ENCODE data around the gene TRHDE.

TRHDE gene

DNA sequence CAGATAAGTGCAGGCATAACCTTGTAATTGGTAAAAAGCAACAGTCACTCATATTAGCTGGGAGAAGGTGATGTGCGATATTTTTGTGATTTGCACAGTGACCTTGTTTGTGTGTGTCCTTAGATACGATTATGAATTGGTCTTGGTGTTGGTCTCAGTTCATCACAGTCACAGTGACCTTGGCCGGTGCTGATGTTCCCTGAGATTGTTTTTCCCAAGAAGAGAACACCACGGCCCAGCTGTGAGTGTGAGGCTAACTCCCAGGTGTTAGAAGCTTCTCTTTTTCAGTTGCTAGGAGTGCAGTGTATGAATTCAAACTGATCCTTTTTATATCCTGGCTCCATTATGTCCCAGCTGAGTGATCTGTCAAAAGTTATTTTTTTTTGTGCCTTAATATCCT lies 46.2 kb downstream of the TRHDE start:
- H3K27me3 ChIP-seq (ENCODE audit: low read depth, low read length), result no peaks in the 10 kb centered on the region
- no peaks in the 10 kb centered on the region for H3K9me3 ChIP-seq (ENCODE audit: control insufficient read depth in 1 of 2, low read length in 2 of 2)
- no peaks in the 10 kb centered on the region for H3K4me1 ChIP-seq (ENCODE audit: control insufficient read depth in 1 of 2, insufficient read depth in 2 of 2, low read length in 2 of 2)
- H3K4me3 ChIP-seq (ENCODE audit: low read depth in 1 of 2, low read length in 2 of 2), result no peak overlapping the region
- no peaks in the 10 kb centered on the region for H3K36me3 ChIP-seq (ENCODE audit: control insufficient read depth in 1 of 2, insufficient read depth in 2 of 2, low read length in 2 of 2)
- H3K27ac ChIP-seq (ENCODE audit: low read length), result no peak overlapping the region

DNA sequence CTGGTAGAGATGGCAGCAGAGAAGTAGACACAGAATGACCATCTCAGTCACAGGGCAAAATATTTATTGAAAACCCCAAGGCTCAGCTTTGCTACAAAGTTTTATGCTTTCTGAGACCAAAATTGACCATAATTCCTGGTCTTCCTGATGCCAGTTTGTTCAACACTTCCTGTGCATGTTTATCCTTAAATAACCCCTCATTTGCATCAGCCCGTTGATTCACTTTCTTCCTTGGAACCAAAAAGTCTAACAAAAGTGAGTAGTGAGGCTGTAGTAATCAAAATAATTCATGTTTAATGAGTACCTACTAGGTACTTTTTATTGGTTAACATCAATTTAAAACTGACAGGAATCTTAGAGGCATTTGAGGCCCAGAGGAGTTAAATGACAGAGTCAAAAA lies 51.7 kb downstream of the TRHDE start:
- H3K4me3 ChIP-seq (ENCODE audit: low read depth in 1 of 2, low read length in 2 of 2), result no peak overlapping the region
- no peaks in the 10 kb centered on the region for H3K36me3 ChIP-seq (ENCODE audit: control insufficient read depth in 1 of 2, insufficient read depth in 2 of 2, low read length in 2 of 2)
- no peaks in the 10 kb centered on the region for H3K27me3 ChIP-seq (ENCODE audit: low read depth, low read length)
- H3K4me1 ChIP-seq (ENCODE audit: control insufficient read depth in 1 of 2, insufficient read depth in 2 of 2, low read length in 2 of 2), result no peaks in the 10 kb centered on the region
- no peak overlapping the region for H3K27ac ChIP-seq (ENCODE audit: low read length)
- no peaks in the 10 kb centered on the region for H3K9me3 ChIP-seq (ENCODE audit: control insufficient read depth in 1 of 2, low read length in 2 of 2)

DNA sequence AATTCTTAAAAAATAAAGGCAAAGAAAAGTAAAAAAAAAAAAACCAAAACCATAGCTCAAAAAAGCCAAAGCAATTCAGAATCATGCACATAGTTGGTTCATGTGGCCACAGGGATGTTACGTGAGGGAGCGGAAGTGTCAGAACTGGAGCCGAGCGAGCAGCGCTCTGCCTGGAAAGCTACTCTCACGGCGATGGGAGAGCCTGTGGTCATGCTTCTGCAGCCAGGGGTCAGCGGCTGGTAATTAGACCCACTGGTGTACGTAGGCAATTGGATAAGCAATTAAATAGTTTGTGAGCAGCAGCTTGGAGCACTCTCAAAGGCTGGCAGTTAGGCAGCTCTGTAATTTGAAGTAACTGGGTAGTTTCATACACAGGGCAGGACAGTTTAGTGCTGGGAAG lies 58.1 kb downstream of the TRHDE start:
- no peaks in the 10 kb centered on the region for H3K4me1 ChIP-seq (ENCODE audit: control insufficient read depth in 1 of 2, insufficient read depth in 2 of 2, low read length in 2 of 2)
- no peak overlapping the region for H3K4me3 ChIP-seq (ENCODE audit: low read depth in 1 of 2, low read length in 2 of 2)
- no peaks in the 10 kb centered on the region for H3K27me3 ChIP-seq (ENCODE audit: low read depth, low read length)
- H3K36me3 ChIP-seq (ENCODE audit: control insufficient read depth in 1 of 2, insufficient read depth in 2 of 2, low read length in 2 of 2), result no peaks in the 10 kb centered on the region
- H3K9me3 ChIP-seq (ENCODE audit: control insufficient read depth in 1 of 2, low read length in 2 of 2), result no peaks in the 10 kb centered on the region
- H3K27ac ChIP-seq (ENCODE audit: low read length), result no peak overlapping the region

DNA sequence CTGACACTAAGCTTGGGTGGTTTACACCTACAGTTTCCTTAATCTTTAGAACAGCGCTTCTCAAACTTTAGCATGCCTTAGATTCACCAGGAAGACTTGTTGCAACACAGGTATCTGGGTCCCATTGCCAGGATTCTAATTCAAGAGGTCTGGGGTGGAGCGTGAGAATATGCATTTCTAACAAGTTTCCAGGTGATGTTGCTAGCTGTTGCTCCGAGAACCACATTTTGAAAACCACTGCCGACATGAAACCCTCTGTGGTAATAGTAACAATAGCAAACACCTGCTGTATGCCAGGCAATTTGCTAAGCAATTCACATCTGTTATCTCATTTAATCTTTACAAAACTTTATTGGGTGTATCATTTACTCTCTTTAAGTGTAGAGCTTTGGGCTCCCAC lies 58.6 kb downstream of the TRHDE start:
- no peaks in the 10 kb centered on the region for H3K27me3 ChIP-seq (ENCODE audit: low read depth, low read length)
- no peaks in the 10 kb centered on the region for H3K36me3 ChIP-seq (ENCODE audit: control insufficient read depth in 1 of 2, insufficient read depth in 2 of 2, low read length in 2 of 2)
- H3K4me3 ChIP-seq (ENCODE audit: low read depth in 1 of 2, low read length in 2 of 2), result no peak overlapping the region
- no peaks in the 10 kb centered on the region for H3K4me1 ChIP-seq (ENCODE audit: control insufficient read depth in 1 of 2, insufficient read depth in 2 of 2, low read length in 2 of 2)
- no peak overlapping the region for H3K27ac ChIP-seq (ENCODE audit: low read length)
- no peaks in the 10 kb centered on the region for H3K9me3 ChIP-seq (ENCODE audit: control insufficient read depth in 1 of 2, low read length in 2 of 2)

DNA sequence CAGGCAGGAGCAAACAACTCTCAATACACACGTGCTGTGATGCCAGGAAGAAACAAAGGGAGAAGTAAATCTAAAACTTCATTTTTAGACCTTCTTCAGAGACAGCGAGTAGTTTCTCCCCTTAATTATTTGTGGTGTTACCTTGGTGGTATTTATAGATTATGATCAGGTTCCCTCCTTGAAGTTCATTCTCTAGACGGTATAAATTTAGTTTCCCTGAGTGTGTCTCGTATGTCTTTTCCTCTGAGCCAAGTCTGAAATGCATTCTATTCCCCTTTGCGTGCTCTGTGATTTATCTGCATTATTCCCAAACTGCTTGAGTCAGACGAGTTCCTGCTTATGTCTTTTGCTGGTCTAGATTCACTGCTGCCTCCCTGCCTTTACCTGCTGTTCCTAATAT lies 65.2 kb downstream of the TRHDE start:
- Histone ChIP-seq H3K27ac (ENCODE audit: low read length) (no peak overlapping the region), H3K4me3 (ENCODE audit: low read depth in 1 of 2, low read length in 2 of 2) (no peak overlapping the region), H3K36me3 (ENCODE audit: control insufficient read depth in 1 of 2, insufficient read depth in 2 of 2, low read length in 2 of 2) (no peaks in the 10 kb centered on the region)

DNA sequence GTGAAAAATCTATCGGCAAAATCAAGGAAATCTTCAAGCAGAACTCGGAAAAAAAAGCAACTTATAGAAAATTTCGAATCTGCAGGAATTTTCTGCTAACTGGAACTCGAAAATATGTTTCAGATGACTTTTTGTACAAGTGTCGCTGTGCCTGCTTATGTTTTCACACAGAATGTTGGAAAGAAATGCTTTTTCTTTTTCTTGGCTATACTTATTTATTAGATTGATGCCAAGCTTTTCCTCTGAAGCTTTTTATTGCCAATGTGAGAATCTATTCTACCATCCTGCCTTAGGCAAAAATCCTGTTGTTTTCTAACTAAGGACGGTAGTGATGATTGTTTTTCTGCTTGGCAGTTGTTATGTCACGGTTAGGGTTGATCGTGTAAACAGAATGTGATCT lies 65.8 kb downstream of the TRHDE start:
- Histone ChIP-seq H3K9me3 (ENCODE audit: control insufficient read depth in 1 of 2, low read length in 2 of 2) (no peaks in the 10 kb centered on the region), H3K4me1 (ENCODE audit: control insufficient read depth in 1 of 2, insufficient read depth in 2 of 2, low read length in 2 of 2) (no peaks in the 10 kb centered on the region), H3K4me3 (ENCODE audit: low read depth in 1 of 2, low read length in 2 of 2) (no peak overlapping the region), H3K27ac (ENCODE audit: low read length) (no peak overlapping the region), H3K27me3 (ENCODE audit: low read depth, low read length) (no peaks in the 10 kb centered on the region), H3K36me3 (ENCODE audit: control insufficient read depth in 1 of 2, insufficient read depth in 2 of 2, low read length in 2 of 2) (no peaks in the 10 kb centered on the region)

More for the DNA sequence above, 65.2 kb downstream of the TRHDE start:
- no peaks in the 10 kb centered on the region for H3K4me1 ChIP-seq (ENCODE audit: control insufficient read depth in 1 of 2, insufficient read depth in 2 of 2, low read length in 2 of 2)
- no peaks in the 10 kb centered on the region for H3K9me3 ChIP-seq (ENCODE audit: control insufficient read depth in 1 of 2, low read length in 2 of 2)
- no peaks in the 10 kb centered on the region for H3K27me3 ChIP-seq (ENCODE audit: low read depth, low read length)

DNA sequence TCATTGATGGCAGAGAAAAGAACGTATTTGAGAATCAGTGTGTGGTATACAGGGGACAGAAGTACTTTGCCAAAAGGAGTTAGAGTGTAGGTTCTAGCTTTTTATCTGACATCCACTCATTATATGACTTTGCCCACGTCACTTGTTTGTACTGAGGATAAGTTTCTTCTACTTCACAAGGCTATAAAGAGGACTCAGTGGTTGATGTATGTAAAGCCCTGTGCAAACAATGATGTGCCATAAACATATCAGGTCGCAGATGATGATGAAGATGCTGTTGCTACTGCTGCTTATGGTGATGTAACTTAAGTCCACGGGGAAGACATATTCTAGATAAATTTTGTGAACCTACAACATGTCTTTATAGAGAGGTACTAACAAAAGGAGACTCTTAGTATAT lies 66.3 kb downstream of the TRHDE start:
- H3K4me1 ChIP-seq (ENCODE audit: control insufficient read depth in 1 of 2, insufficient read depth in 2 of 2, low read length in 2 of 2), result no peaks in the 10 kb centered on the region
- H3K27me3 ChIP-seq (ENCODE audit: low read depth, low read length), result no peaks in the 10 kb centered on the region
- H3K36me3 ChIP-seq (ENCODE audit: control insufficient read depth in 1 of 2, insufficient read depth in 2 of 2, low read length in 2 of 2), result no peaks in the 10 kb centered on the region
- H3K4me3 ChIP-seq (ENCODE audit: low read depth in 1 of 2, low read length in 2 of 2), result no peak overlapping the region
- no peaks in the 10 kb centered on the region for H3K9me3 ChIP-seq (ENCODE audit: control insufficient read depth in 1 of 2, low read length in 2 of 2)
- no peak overlapping the region for H3K27ac ChIP-seq (ENCODE audit: low read length)

DNA sequence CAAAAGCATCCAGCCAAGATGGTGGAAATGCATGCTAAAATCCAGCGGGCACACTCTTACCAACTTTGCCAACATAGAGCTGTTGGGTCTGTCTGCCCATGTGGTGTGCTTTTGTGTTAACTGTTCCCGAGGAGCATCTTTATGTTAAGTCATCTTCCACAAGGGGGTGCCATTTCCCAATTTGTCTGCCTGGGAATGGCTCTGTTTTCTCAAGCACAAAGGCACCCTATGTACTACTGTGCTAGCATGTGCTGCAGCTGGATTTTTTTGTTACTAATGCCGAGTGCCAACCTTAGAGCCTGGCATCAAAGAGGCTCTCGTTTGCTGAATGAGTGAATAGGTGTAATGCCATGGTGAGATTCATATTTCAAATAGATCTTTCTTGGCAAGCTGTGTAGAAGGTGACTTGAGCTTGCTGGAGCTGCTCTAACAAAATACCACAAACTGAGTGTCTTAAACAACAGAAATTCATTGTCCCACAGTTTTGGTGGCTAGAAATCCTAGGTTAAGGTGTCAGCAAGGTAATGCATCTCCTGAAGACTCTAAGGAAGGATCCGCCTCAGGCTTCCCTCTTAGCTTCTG lies 74.3 kb downstream of the TRHDE start:
- Histone ChIP-seq H3K9me3 (ENCODE audit: control insufficient read depth in 1 of 2, low read length in 2 of 2) (no peaks in the 10 kb centered on the region), H3K4me1 (ENCODE audit: control insufficient read depth in 1 of 2, insufficient read depth in 2 of 2, low read length in 2 of 2) (no peaks in the 10 kb centered on the region), H3K4me3 (ENCODE audit: low read depth in 1 of 2, low read length in 2 of 2) (no peak overlapping the region), H3K27ac (ENCODE audit: low read length) (no peak overlapping the region), H3K36me3 (ENCODE audit: control insufficient read depth in 1 of 2, insufficient read depth in 2 of 2, low read length in 2 of 2) (no peaks in the 10 kb centered on the region), H3K27me3 (ENCODE audit: low read depth, low read length) (no peaks in the 10 kb centered on the region)

DNA sequence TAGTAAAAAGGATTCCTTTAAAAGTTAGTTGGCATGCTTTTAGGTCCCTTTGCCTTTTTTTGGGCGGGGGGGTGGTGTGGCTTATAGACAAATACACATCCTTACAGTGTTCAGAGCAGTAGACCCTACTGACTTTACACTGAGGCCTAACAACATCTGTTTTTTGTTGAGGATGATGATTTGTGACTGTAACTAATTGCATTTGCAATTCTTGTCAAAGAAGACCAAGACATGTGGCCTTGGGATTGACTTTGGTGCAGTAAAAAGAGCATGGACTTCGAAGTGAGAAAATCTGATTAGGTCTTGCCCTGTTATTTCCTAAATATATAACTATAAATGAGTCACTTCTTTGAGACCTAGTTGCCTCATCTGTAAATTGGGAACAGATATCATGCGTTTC lies 77.3 kb downstream of the TRHDE start:
- Histone ChIP-seq H3K4me3 (ENCODE audit: low read depth in 1 of 2, low read length in 2 of 2) (no peak overlapping the region), H3K4me1 (ENCODE audit: control insufficient read depth in 1 of 2, insufficient read depth in 2 of 2, low read length in 2 of 2) (no peaks in the 10 kb centered on the region), H3K9me3 (ENCODE audit: control insufficient read depth in 1 of 2, low read length in 2 of 2) (no peaks in the 10 kb centered on the region), H3K27ac (ENCODE audit: low read length) (no peak overlapping the region), H3K36me3 (ENCODE audit: control insufficient read depth in 1 of 2, insufficient read depth in 2 of 2, low read length in 2 of 2) (no peaks in the 10 kb centered on the region), H3K27me3 (ENCODE audit: low read depth, low read length) (no peaks in the 10 kb centered on the region)

DNA sequence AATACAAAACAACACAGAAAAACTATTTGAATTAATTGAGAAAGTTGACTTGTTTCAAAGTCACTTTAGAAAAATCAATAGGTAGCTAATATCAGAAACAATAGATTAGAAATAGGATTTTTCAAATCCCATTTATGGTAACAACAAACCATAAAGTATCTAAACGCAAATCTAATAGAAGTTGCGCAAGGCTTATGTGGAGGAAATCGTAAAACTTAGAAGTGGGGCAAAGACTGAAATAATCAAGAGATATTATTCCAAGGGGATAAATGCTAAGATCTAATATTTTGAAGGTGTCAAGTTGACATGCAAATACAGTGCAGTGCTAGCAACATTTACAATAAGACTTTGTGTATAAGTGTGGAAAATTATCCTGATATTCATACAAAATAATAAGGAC lies 87.2 kb downstream of the TRHDE start:
- no peak overlapping the region for H3K4me3 ChIP-seq (ENCODE audit: low read depth in 1 of 2, low read length in 2 of 2)
- H3K27me3 ChIP-seq (ENCODE audit: low read depth, low read length), result no peaks in the 10 kb centered on the region
- no peaks in the 10 kb centered on the region for H3K4me1 ChIP-seq (ENCODE audit: control insufficient read depth in 1 of 2, insufficient read depth in 2 of 2, low read length in 2 of 2)
- H3K9me3 ChIP-seq (ENCODE audit: control insufficient read depth in 1 of 2, low read length in 2 of 2), result no peaks in the 10 kb centered on the region
- H3K27ac ChIP-seq (ENCODE audit: low read length), result no peak overlapping the region
- no peaks in the 10 kb centered on the region for H3K36me3 ChIP-seq (ENCODE audit: control insufficient read depth in 1 of 2, insufficient read depth in 2 of 2, low read length in 2 of 2)

DNA sequence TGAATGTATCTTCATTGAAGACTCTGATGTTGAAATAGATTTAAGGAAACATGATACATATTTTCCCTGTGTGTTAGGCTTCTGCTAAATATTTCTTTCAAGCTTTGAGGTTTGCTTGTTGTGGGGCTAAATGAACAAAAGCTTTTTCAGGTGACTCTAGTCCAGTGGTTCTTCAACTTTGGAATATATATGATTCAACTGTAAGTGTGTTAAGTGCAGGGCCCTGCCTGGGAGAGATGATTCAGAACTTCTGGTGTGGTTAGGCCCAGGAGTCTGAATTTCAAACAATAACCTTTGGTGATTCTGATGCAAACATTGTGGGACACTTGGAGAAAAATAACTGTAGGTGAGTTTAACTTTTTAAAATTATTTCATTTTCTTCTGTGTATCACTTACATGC lies 93.0 kb downstream of the TRHDE start:
- no peaks in the 10 kb centered on the region for H3K9me3 ChIP-seq (ENCODE audit: control insufficient read depth in 1 of 2, low read length in 2 of 2)
- H3K36me3 ChIP-seq (ENCODE audit: control insufficient read depth in 1 of 2, insufficient read depth in 2 of 2, low read length in 2 of 2), result no peaks in the 10 kb centered on the region
- no peak overlapping the region for H3K27ac ChIP-seq (ENCODE audit: low read length)
- H3K27me3 ChIP-seq (ENCODE audit: low read depth, low read length), result no peaks in the 10 kb centered on the region
- H3K4me3 ChIP-seq (ENCODE audit: low read depth in 1 of 2, low read length in 2 of 2), result no peak overlapping the region
- H3K4me1 ChIP-seq (ENCODE audit: control insufficient read depth in 1 of 2, insufficient read depth in 2 of 2, low read length in 2 of 2), result no peaks in the 10 kb centered on the region

DNA sequence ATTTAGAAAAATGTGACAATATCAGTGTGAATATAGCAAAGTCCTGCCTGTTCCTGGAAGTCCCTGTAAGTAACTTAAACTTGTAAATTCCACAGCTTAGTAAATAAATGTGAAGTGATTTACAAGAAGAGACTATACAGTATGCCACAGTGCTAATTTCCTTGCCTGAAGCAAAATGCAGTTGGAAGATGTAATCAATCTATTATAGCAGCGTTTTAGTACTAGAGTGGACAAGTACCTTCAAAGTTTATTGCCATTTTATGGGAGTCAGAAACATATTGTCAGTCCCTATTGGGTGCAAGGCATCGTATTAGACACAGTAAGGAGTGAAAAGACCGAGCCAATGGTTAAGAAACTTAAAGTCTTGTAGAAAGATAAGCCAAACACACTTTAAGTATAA lies 94.1 kb downstream of the TRHDE start:
- Histone ChIP-seq H3K27ac (ENCODE audit: low read length) (no peak overlapping the region), H3K4me3 (ENCODE audit: low read depth in 1 of 2, low read length in 2 of 2) (no peak overlapping the region), H3K4me1 (ENCODE audit: control insufficient read depth in 1 of 2, insufficient read depth in 2 of 2, low read length in 2 of 2) (no peaks in the 10 kb centered on the region), H3K36me3 (ENCODE audit: control insufficient read depth in 1 of 2, insufficient read depth in 2 of 2, low read length in 2 of 2) (no peaks in the 10 kb centered on the region), H3K27me3 (ENCODE audit: low read depth, low read length) (no peaks in the 10 kb centered on the region), H3K9me3 (ENCODE audit: control insufficient read depth in 1 of 2, low read length in 2 of 2) (no peaks in the 10 kb centered on the region)
